Measurements from ENCODE around the gene SPOCK2. TPM values are rescaled to one million over a fixed set of nuclear protein-coding genes. Genes with fewer than 3 reads are reported as not detected.

The SPOCK2 gene
- total RNA-seq, 2 experiments from 2014 or later, result 976 to 998 TPM

DNA sequence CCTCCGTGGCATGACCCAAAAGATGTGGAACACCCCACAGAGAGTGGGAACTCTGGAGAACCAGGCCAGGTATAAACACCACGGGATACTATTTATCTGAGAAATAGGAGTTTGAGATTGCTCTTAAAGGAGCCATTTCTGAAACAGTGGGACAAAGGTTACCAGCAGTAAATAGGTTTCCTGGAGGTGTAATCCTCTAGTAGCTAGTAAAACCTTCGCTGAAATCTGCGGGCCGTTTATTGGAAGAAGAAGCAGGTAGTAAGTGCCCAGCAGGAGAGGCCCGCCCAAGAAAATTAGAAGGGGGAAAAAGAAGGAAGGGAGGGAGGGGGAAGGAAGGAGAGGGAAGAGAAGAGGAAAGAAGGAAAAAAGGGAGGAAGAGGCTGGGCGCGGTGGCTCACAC, 72.5 kb downstream of the SPOCK2 start:
- no peaks in the 10 kb centered on the region for H3K27me3 Mint-ChIP-seq
- ChIA-PET CTCF (no interaction called here), POLR2A (no interaction called here)
- no peaks in the 10 kb centered on the region for H3K4me1 Mint-ChIP-seq (ENCODE audit: low read depth)
- no peak for ATAC-seq (ENCODE audit: poor library complexity)
- H3K36me3 Mint-ChIP-seq (ENCODE audit: low read depth), result no peaks in the 10 kb centered on the region
- Histone ChIP-seq H3K36me3 (ENCODE audit: insufficient read depth, low read length) (no peaks in the 10 kb centered on the region), H3K4me3 (ENCODE audit: low read length) (no peak overlapping the region), H3K27ac (ENCODE audit: low read depth in 1 of 2, low read length in 2 of 2) (no peak overlapping the region), H3K27me3 (ENCODE audit: control insufficient read depth in 1 of 2, insufficient read depth in 2 of 2, low read length in 2 of 2) (no peaks in the 10 kb centered on the region), H3K4me1 (ENCODE audit: insufficient read depth, low read length) (no peaks in the 10 kb centered on the region), H3K9me3 (ENCODE audit: control insufficient read depth in 1 of 2, insufficient read depth in 1 of 2, low read length in 2 of 2) (no peaks in the 10 kb centered on the region)
- TF ChIP-seq, protein P1, sequence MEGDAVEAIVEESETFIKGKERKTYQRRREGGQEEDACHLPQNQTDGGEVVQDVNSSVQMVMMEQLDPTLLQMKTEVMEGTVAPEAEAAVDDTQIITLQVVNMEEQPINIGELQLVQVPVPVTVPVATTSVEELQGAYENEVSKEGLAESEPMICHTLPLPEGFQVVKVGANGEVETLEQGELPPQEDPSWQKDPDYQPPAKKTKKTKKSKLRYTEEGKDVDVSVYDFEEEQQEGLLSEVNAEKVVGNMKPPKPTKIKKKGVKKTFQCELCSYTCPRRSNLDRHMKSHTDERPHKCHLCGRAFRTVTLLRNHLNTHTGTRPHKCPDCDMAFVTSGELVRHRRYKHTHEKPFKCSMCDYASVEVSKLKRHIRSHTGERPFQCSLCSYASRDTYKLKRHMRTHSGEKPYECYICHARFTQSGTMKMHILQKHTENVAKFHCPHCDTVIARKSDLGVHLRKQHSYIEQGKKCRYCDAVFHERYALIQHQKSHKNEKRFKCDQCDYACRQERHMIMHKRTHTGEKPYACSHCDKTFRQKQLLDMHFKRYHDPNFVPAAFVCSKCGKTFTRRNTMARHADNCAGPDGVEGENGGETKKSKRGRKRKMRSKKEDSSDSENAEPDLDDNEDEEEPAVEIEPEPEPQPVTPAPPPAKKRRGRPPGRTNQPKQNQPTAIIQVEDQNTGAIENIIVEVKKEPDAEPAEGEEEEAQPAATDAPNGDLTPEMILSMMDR (IDR thresholded peaks at IDR 0.05), result no peak
- no peak for DNase-seq
- H3K27ac Mint-ChIP-seq, result no peak overlapping the region
- intact Hi-C loops (cut with DNase I, micrococcal nuclease), result no loop called here
- no peaks in the 10 kb centered on the region for H3K9me3 Mint-ChIP-seq
- H3K4me3 Mint-ChIP-seq, result no peak overlapping the region

DNA sequence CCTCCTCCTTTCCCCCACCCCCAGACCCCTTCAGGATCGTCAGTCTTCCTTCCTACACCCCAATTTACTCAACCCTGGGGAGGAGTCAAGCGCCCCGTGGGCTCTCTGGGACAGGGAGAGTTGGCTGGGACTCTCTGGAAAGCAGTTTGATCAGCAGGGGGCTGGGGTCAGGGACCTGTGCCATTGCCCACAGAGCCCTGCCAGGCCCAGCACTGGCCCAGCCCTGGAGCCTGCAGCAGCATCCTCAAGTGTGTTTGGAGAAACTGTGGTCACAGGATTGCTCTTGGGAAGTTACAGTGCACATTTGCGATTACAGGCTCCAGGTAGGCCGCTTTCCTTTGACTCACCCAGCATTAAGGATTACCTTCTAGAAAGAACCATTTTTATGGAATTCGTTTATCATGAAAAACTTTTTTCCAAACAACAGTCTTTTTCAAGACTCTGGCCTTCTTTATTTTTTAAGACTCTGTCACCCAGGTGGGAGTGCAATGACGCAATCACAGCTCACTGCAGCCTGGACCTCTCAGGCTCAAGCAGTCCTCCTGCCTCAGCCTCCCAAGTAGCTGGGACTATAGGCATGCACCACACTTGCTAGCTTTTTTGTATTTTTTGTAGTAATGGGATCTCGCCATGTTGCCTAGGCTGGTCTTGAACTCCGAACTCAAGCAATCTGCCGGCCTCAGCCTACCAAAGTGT, 73.4 kb downstream of the SPOCK2 start:
- Histone ChIP-seq H3K27me3 (ENCODE audit: control insufficient read depth in 1 of 2, insufficient read depth in 2 of 2, low read length in 2 of 2) (no peaks in the 10 kb centered on the region), H3K4me3 (ENCODE audit: low read length) (no peak overlapping the region), H3K36me3 (ENCODE audit: insufficient read depth, low read length) (no peaks in the 10 kb centered on the region), H3K27ac (ENCODE audit: low read depth in 1 of 2, low read length in 2 of 2) (no peak overlapping the region), H3K9me3 (ENCODE audit: control insufficient read depth in 1 of 2, insufficient read depth in 1 of 2, low read length in 2 of 2) (no peaks in the 10 kb centered on the region), H3K4me1 (ENCODE audit: insufficient read depth, low read length) (no peaks in the 10 kb centered on the region)
- POLR2A ChIA-PET, result no interaction called here
- Mint-ChIP-seq H3K4me1 (ENCODE audit: low read depth) (no peaks in the 10 kb centered on the region), H3K27ac (no peak overlapping the region), H3K4me3 (no peak overlapping the region), H3K27me3 (no peaks in the 10 kb centered on the region), H3K9me3 (no peaks in the 10 kb centered on the region), H3K36me3 (ENCODE audit: low read depth) (no peaks in the 10 kb centered on the region)
- DNase-seq, result no peak
- CTCF ChIA-PET, result no interaction called here
- no peak for ATAC-seq (ENCODE audit: poor library complexity)
- TF ChIP-seq, protein P1 (IDR thresholded peaks at IDR 0.05), result no peak
- intact Hi-C loops (cut with DNase I, micrococcal nuclease), result no loop called here

DNA sequence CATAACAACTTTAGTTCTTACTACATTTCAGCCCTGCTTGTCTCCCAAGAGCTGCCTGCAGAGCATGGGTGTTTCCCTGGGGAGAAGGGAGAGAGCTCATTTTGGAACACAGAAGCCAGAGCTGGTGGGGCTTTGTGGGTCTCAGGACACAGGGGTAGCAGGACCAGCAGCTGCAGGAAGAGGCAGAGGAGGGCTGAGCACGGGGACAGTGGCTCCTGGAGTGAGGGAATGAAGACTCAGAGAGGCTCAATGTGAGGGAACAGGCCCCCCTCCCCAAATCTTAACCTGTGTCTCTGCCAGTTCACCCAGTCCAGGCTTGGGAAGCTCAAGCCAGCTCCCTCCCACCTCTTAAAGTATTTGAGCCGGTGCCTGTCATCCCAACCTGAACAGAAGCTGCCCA, 74.2 kb downstream of the SPOCK2 start:
- H3K27me3 ChIP-seq (ENCODE audit: control insufficient read depth in 1 of 2, insufficient read depth in 2 of 2, low read length in 2 of 2), result no peaks in the 10 kb centered on the region
- ChIA-PET POLR2A (no interaction called here), CTCF (no interaction called here)
- H3K27ac ChIP-seq (ENCODE audit: low read depth in 1 of 2, low read length in 2 of 2), result no peak overlapping the region
- H3K27ac Mint-ChIP-seq, result no peak overlapping the region
- intact Hi-C loops (cut with DNase I, micrococcal nuclease), result no loop called here
- H3K9me3 ChIP-seq (ENCODE audit: control insufficient read depth in 1 of 2, insufficient read depth in 1 of 2, low read length in 2 of 2), result no peaks in the 10 kb centered on the region
- H3K4me1 Mint-ChIP-seq (ENCODE audit: low read depth), result no peaks in the 10 kb centered on the region
- no peaks in the 10 kb centered on the region for H3K27me3 Mint-ChIP-seq
- H3K4me3 Mint-ChIP-seq, result no peak overlapping the region
- H3K36me3 ChIP-seq (ENCODE audit: insufficient read depth, low read length), result no peaks in the 10 kb centered on the region
- H3K4me1 ChIP-seq (ENCODE audit: insufficient read depth, low read length), result no peaks in the 10 kb centered on the region
- TF ChIP-seq, protein P1 (IDR thresholded peaks at IDR 0.05), result no peak
- no peaks in the 10 kb centered on the region for H3K36me3 Mint-ChIP-seq (ENCODE audit: low read depth)
- H3K9me3 Mint-ChIP-seq, result no peaks in the 10 kb centered on the region
- H3K4me3 ChIP-seq (ENCODE audit: low read length), result no peak overlapping the region
- ATAC-seq (ENCODE audit: poor library complexity) (no peak), DNase-seq (no peak)

Measured in CD4-positive, alpha-beta T cell (primary cell).